Sciatic nerve (tissue), 2 donors: ENCODE results near the gene MRO. TPM values are rescaled to one million over a fixed set of nuclear protein-coding genes. Genes with fewer than 3 reads are reported as not detected.
A peak's percentile ranks its signal among the peaks of the same experiment; 100 is the strongest.

Source experiments
- ATAC-seq: fragments of 200-7000 bp; cut with Tn5 transposase; one replicate; pipeline ENCODE4 v1.9.1; 2020; ENCODE audit warnings: mild to moderate bottlenecking, moderate library complexity
- DNase-seq: peaks from one replicate; pipeline ENCODE4 v3.0.0-alpha.2; 2020; ENCODE audit warnings: low spot score
- intact Hi-C: fragments of 100-400 bp; cut with DNase I; formaldehyde crosslinking; loops from one replicate; pipeline ENCODE4 v1.14.2; 2022
- total RNA-seq: library from RNA; stranded (reverse); fragmentation: NEBNext Ultra II Directional; extraction: Animal tissue kit (Norgen Biotek cat#: 25700); gene quantifications from one replicate; pipeline ENCODE4 v1.2.1, GENCODE V29; 2021
- donor health status: DM: no; HTN: no; CAD: no.
- donor health status: DM: no; HTN: no; CAD: no.

The MRO gene
- total RNA-seq, 1 donor from 2014 or later: 2.0 TPM

- ATAC-seq (no peak), DNase-seq (no peak)
- intact Hi-C loops: no loop called here
These were observed 68.3 kb downstream of the MRO start for GRCh38 chr18:50751490-50751889.

DNA sequence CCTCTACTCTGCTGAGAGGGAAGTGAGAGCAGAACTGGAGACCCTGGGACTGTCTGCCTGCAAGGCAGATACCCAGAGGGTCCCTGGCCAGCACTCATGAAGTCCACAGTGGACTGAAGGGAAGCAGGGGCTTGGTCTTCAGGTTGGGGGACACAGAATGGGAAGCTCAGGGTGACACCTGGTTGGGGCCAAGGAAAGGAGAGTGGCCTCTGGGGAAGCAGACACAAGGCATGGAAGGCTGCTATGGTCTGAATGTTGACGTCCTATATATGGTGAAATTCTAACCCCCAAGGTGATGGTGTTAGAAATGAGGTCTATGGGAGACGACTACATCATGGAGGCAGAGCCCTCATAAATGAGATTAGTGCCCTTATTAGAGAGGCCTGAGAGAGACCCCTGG, 69.3 kb downstream of the MRO start:
- intact Hi-C loops: no loop called here
- DNase-seq (no peak), ATAC-seq (peak; percentile 17)

DNA sequence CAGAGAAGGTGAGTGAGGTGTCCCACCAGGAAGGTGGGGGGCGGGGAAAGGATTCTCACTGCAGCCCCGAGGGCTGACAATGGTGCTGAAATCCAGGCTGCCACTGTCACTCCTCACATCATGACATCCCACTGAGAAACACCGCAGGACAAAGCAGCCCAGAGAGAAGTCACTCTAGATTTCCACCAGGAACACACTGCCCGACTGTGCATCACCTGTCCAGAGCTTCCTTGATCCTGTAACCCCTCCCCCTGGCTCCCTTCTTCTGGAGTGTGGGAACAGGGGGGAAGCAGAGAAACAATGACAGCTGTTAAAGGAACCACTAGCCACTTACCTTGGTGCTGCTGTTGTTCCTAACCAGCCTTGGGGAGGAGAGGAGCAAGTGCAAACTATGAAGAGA, 69.9 kb downstream of the MRO start:
- DNase-seq (no peak), ATAC-seq (no peak)
- intact Hi-C loops: no loop called here

DNA sequence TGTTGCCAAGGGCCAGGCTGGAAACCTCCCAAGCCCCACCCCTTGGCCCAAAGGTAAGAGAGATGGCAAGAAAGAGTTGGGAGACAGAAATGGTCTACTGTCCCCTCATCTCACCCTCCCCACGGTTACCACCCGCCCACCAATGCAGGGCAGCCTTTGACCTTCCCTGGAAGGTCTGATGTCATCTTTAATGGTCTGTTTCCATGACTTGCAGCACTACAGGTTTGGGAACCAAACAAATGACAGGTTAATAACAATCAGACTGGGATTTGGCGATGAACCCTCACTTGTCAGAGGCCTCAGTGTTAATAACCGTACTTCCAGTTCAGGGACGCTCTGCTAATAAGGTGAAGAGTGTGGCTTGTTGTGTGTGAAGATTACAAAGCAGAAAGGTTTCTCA, 70.4 kb downstream of the MRO start:
- DNase-seq (no peak), ATAC-seq (no peak)
- intact Hi-C loops: no loop called here

DNA sequence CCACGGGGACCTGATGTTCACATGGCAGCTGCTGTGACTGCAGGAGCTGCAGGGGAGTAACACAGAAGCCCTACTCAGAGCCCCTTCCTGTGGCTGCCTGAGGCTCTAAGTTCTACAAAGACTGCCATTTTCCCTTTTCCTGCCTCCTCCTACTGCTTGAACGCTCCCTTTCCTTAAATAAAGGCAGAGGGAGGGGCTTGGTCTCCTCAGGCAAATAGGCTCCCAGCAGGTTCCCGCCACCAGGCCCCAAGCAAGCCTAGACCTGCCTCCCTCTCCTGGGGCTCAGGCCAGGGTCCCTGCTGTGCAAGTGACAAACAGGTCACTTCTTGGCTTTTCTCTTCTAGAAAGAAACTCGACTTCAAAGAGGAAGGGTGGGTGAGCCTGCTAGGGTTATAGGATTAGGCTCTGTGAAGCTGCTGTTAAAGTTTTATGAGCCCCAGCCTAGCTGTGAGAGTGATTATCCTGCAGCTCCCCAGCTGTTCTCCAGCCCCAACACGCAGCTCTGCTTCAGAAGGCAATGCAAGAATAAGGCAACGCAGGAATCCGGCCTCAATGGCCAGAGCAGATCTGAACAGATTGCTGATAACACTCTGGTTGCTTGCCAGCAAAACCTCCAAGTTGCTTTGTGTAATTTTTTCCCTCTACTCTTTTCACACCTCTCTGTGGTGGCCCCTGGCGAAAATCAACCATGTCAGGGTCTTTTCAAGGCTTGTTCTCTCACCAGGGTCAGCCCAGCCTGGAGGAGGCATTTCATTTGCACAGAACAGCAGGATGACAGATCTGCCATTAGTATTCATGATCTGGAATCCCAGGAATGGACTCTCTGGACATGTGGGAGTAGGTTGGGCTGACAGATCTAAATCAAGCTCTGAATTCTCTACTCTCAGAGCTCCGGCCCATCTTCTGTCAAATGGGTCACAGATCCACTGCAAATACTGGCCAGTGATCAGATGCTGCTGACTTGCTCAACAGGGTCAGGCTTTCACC, 71.3 kb downstream of the MRO start:
- DNase-seq (no peak), ATAC-seq (no peak)
- intact Hi-C loops: no loop called here

DNA sequence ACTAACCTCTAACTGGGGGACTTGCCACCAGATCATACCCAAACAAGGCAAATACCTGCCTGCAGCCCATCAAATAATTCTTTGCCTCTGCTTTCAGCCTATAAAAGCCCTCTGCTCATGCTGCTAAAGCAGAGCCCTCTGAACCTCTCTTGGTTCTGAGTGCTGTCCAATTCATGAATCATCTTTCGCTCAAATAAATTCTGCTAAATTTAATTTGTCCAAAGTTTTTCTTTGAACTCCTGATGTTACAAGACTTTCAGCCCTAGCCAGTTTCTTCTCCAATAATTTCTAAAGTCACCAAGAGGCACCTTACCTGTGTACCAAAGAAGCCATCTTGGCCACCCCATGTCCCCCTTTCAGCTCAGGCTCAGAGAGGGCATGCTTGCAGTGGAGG, 72.0 kb downstream of the MRO start:
- ATAC-seq: no peak
- intact Hi-C loops: no loop called here
- no peak for DNase-seq

- no peak for DNase-seq
- ATAC-seq: no peak
- intact Hi-C loops: no loop called here
These were observed 73.9 kb downstream of the MRO start for GRCh38 chr18:50745945-50746344.

Other genes with a start within 250 kb of the MRO start
- 37.1 TPM for gene ME2, start 59.1 kb upstream of the MRO start, total RNA-seq
- gene ELAC1, start 148.0 kb upstream of the MRO start, total RNA-seq: 6.3 TPM
- 137 TPM for gene SMAD4, start 210.2 kb upstream of the MRO start, total RNA-seq